SKM-1 (cell line): Measurements from ENCODE around the gene FBXO22.

Experiments
- DNase-seq: peaks from one replicate; lab custom pipeline; 2025; ENCODE audit not compliant: unreplicated experiment; lab: John Stamatoyannopoulos, UW

Gene FBXO22

GRCh38 chr15:75918135-75918534 lies 14.5 kb downstream of the FBXO22 start:
- no peak for DNase-seq

DNA sequence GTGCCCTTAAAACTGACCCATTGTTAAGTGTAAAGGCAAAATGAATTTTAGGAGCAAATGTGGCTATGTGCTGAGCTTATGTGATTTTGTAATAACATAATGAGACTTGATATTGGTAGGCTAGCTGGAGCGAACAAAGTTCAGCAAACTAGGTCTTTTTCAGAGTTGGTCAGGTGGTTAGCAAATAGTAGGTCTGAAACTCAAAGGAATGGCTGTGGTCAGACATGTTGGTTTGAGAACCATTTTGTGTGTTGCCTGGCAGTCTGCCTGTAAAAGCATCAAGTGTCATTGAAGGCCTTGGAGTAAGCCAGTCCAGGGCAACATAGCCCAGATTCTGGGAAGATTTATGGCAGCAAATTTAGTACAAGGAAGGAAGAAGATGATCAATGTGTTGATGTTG lies 16.4 kb downstream of the FBXO22 start:
- no peak for DNase-seq

- no peak for DNase-seq
Observed at GRCh38 chr15:75921732-75922703, 18.3 kb downstream of the FBXO22 start.

DNA sequence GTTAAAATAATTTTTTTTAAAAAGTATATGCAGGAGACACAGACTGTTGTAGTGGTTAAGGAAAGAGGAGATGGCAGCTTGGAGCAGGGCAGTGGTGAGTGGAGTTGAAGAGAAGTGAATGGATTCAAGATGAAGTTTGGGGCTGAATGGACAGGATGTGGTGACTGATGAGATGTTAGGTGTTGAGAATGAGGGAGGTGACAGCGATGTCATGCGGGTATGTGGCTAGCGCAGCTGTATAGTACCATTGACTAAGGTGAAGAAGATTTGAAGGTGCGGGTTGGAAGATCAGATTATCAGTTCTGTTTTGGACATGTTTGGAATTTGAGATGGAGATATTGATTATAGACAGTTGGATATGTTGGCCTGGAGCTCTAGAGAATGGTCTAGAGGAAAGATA lies 20.1 kb downstream of the FBXO22 start:
- no peak for DNase-seq

DNA sequence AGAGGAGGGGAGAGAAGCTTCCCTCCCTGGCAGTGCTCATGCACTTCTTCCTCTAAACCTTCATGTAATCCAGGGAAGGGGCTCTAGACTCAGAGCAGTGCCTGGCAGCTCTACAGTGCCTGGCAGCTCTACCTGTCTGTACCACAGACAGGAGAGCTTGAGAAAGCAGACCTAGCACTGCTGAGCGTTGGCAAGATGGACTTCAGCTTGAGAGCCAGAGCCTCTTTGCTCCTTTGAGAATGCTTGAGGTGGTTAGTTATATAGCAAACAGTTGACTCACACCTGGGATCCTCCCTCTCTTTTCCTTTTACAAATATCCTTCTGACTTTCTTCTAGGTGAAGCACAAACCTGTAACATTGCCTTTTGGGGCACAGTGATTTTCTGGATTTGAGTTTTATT lies 20.9 kb downstream of the FBXO22 start:
- no peak for DNase-seq

- no peak for DNase-seq
Observed at GRCh38 chr15:75925440-75925839, 21.8 kb downstream of the FBXO22 start.

- DNase-seq = no peak
Observed at GRCh38 chr15:75926931-75927330, 23.3 kb downstream of the FBXO22 start.

- no peak for DNase-seq
Observed at GRCh38 chr15:75927601-75928000, 23.9 kb downstream of the FBXO22 start.

- DNase-seq = no peak
Observed at GRCh38 chr15:75928680-75929608, 25.3 kb downstream of the FBXO22 start.

DNA sequence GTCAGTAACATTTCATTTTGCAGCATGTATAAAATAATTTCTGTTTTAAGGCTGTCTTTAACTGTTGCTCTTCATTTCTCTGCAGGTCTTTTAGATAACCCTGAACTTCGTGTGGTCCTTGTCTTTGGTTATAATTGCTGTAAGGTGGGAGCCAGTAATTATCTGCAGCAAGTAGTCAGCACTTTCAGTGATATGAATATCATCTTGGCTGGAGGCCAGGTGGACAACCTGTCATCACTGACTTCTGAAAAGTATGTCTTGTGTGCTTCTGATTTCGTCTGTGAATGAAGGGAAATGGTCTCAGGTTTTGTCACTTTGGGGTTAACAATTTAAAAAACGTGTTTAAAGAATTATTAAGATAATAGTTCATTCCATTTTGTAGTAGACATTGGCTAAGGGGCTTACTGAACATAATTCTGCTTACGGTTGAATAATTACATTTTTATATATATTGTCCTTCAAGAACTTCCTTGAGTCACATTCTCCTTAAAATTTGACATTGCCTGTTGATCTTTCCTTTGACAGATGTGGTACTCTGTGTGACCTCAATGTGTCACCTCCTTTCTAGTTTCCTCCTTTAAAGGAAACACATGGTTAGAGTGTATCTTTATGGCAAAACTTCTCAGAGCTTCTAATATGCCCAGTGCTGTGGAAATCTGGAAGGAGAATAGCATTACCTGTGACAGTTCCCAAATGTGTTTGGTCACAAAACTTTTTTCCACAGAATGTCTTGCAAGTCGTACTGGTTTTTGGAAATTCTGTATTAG lies 26.3 kb downstream of the FBXO22 start:
- DNase-seq = no peak

- no peak for DNase-seq
Observed at GRCh38 chr15:75930866-75931265, 27.2 kb downstream of the FBXO22 start.

DNA sequence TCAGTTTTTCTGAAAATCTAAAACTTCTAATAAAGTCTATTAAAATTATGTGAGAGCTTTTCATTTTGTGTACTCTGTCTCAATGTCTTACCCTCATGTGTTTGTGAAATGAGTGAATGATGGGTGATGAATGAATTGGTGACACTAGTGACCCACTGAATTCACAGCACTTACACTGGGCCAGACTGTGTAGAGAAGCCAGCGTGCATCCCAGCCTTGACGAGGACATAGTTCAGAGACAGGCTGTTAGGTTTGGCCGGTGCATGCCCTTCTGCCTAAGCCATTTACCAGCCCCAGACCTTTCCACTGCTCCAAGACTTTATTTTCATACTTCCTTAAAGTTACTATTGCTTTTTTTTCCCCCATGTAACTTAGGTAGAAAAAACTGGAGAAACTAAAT lies 38.8 kb downstream of the FBXO22 start:
- DNase-seq = no peak

- DNase-seq = no peak
Observed at GRCh38 chr15:75943246-75943645, 39.6 kb downstream of the FBXO22 start.

- no peak for DNase-seq
Observed at GRCh38 chr15:75943713-75944215, 40.1 kb downstream of the FBXO22 start.

DNA sequence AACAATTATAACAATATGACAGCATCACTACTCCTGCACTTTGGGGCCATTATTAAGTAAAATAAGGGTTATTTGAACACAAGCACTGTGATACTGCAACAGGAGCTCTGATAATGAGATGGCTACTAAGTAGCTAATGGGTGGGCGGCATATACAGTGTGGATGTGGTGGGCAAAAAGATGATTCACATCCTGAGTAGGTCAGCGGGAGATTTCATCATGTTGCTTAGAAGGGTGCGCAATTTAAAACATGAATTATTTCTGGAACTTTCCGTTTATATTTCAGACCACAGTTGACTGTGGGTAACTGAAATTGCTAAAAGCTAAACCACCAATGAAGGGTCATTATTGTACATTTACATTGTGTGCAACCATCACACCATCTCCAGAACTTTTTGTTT lies 42.3 kb downstream of the FBXO22 start:
- no peak for DNase-seq

DNA sequence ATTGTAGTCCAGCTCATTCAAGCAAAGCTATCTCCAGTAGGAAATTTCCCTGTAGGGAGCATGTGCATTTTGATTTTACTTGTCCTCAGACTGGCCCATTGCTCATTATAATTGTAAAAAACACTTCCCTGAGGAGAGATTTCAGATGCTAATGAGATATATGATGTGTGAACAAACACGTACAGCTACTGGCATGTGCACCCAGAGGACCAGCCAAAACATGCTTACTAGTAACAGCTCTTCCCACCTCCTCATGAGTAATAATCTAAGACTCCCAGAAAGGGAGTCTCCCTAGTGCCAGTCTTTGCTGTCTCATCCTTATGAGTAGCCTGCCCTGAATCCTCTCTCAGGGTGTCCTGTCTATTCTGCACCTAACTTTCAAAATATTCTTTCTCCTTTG lies 43.4 kb downstream of the FBXO22 start:
- no peak for DNase-seq

DNA sequence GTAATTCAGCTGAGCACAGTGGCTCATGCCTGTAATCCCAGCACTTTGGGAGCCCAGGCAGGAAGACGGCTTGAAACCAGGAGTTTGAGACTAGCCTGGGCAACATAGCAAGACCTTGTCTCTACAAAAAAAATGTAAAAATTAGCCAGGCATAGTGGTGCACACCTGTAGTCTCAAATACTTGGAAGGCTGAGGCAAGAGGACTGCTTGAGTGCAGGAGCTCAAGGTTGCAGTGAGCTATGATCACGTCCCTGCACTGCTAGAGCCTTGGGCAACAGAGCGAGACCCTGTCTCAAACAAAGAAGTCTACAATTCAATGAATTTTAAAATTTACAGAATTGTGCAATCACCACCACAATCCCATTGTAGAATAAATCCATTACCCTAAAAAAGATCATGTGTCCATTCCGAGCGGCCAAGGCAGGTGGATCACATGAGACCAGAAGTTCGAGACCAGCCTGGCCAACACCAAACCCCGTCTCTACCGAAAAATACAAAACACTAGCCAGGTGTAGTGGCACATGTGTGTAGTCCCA lies 45.2 kb downstream of the FBXO22 start:
- no peak for DNase-seq

DNA sequence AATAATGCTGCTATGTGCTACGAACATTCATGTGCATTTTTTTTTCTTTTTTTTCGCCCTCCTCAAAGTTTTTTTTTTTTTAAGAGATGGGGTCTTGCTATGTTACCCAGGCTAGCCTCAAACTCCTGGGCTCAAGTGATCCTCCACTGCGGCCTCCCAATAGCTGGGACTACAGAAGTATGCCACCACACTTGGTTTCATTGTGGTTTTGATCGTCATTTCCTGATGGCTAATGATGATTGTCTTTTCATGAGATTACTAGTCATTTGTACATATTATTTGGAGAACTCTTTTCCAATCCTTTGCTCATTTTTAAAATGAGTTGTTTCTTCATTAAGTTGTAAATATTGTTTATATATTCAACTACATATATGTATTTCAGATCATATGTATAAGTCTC lies 48.8 kb downstream of the FBXO22 start:
- no peak for DNase-seq

GRCh38 chr15:75955720-75956119 lies 52.0 kb downstream of the FBXO22 start:
- DNase-seq = no peak

DNA sequence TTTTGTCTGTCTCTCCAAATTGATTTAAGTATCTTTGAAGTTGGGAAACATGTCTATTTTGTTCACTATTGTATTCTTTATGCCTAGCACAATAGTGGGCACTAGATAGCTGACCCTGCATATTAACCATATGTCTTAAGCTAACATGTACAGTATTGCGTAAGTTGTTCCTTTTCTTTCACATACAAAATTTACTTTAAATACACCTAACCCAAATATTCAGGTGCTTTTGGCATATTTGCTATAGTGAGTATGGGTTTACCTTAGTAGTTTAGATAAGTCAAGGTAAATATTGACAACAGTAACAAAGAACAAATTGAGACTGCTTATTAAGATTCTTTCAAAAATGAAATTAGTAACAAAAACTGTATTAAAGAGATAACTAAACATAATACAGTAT lies 57.7 kb downstream of the FBXO22 start:
- DNase-seq = no peak

DNA sequence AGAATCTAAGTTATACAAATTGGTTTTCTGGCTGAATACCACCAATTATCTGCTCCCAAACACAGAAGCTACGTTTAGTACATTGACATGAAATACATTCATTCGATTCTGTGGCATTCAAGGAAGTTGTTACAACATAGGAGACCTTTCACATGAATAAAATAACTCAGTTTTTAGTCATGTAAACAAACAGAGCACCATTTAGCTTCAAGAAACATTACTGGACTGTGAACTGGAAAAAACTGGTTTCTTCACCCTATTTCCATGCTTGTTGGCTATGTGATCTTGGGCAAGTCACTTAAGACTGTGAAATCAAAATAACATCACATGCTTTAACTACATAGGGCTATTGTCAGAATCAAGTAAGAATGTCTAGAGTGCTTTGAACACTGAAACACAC lies 62.4 kb downstream of the FBXO22 start:
- DNase-seq = no peak
